ENCODE data around the gene ANKRD23.

ANKRD23 gene

GRCh38 chr2:96861074-96861473 lies 17.3 kb upstream of the ANKRD23 start:
- no peak for DNase-seq

DNA sequence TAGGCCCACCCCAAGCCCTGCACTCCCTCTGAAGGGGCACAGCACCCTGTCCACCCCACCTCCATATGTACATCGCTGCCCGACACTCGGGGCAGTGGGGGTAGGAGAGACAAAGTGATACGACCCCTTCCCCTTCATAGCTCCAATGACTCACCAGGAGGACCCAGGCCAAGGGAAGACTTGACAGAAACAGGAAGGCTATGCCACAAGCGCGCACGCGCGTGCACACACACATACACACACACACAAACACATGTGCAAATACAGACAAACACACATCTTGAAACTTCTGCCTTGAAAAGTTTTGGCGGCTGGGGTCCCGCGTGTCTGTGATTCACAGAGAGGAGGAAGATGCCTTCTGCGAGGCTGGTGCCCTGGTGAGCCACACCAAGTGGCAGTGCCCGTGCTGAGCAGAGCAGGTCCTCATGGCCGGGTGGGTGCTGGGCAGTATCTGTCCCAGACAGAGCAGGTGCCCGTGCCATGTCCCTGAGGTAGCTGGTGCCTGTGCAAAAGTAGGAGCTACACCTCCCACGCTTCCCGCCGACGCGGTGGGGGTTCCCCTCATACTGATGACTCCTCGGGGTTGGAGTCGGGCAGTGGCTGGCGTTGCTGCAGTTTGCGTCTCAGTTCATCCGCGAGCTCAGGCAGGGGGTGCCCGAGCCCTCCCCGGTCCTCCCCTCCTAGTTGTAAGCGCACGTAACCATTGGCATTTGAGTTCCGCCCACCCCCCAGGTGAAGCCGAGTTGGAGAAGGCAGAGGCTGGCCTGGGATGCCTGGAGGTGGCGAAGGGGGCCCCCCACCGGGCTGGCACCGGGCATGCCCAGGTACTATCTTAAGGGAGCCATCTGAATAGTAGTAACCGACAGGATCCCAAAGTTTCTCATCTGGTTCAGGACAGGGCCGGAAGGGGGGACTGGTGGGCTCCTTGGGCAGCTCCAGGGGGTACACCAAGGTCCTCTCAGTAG lies 16.5 kb upstream of the ANKRD23 start:
- DNase-seq = no peak

DNA sequence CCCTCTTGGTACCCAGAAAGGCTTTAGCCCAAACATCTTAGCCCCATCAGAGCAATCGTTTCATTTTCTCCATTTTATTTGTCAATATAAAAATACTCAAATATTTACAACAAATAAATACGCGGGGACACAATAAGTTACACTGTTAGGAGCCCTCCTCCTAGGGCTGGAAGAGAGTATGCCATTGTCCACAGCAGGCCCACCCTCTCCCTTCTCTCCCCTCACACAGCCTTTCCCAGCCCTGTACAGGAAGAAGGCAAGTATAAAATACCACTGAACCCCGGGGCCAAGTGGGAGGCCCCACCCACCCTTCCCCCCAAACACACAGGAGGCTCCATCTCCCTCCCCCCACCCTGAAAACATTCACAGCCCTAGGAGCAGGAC lies 15.9 kb upstream of the ANKRD23 start:
- no peak for DNase-seq

DNA sequence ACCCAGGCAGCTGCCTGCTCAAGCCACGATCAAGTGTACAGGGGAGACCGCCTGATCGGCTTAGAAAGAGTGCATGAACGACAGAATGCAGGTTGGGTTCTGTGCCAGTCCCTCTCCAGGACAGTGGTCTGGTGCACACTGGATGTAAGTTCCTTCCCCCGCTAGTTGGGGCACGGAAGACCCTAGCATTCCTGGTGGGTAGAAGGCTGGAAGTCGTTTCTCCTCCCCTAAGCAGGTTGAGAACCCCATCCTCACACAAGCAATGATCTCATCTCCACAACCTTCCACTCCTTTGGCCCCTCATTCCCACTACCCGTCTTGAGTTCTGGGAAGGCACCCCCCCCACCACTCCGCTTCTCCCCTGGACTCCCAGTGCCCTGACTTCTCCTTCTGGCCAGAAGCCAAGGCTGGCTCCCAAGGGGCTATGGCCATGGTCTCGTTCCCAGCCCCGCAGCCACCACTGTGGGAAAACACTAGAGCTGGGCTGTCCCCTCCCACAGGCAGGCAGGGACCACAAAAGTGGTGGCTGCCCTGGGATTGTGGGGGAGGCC lies 15.4 kb upstream of the ANKRD23 start:
- DNase-seq = no peak

DNA sequence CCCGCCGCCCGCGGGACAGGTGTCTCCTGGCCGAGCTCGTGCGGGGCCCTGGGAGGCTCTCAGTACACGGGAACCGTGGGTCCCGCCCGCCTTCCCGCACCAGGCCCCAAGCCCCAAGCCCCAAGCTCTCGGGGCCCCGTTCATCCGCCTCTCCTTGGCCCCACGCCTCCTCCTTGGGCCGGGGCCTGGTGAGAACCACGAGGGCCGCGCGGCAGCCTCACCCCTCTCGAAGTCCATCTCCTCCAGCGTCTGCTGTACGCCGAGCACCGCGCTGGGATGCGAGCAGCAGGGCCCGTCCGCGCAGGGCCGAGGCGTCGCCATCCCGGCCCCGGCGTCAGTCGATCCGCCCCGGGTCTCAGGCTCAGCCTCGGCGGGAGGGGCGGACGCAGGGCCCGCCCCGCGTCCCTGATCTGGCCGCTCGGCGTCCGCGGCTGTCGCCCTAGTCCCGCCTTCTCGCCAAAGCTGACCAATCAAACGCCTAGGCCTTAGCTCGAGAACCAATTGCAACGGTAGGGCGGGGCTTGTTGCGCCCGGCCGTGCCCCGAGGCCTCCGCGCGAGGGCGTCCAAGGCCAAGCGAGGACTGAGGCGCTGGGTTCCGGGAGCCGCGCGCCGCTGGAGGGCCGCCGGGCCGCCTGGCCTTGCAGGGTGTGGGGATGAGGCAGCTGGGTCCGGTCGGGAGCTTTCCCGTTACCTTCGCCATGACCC lies 14.0 kb upstream of the ANKRD23 start, which contains the start of gene ANKRD39:
Gene ANKRD39 (minus strand): TSS at position 350 of the 706 bp plus-strand sequence. CDS start 29 bp downstream, at position 321.
- peak; percentile 98 for DNase-seq

GRCh38 chr2:96856776-96857666 lies 13.2 kb upstream of the ANKRD23 start:
- peak; percentile 75 for DNase-seq

GRCh38 chr2:96853321-96853720 lies 9.5 kb upstream of the ANKRD23 start:
- DNase-seq = no peak

GRCh38 chr2:96852667-96853066 lies 8.8 kb upstream of the ANKRD23 start:
- no peak for DNase-seq

DNA sequence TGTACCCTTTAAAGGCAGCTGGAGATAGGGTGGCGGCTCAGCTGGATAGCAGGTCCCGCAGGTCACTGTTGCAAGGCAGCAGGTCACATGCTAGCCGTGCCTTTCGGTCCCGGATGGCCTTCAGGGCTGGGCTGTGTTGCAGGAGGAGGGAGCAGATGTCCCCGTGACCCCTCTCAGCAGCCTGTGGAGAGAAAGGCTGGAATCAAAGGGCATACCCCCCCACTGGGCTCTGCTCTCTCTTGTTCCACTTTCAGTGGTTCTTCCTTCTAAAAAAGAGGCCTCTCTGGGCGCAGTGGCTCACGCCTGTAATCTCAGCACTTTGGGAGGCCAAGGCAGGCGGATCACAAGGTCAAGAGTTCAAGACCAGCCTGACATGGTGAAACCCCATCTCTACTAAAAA lies 4.4 kb upstream of the ANKRD23 start:
- no peak for DNase-seq

DNA sequence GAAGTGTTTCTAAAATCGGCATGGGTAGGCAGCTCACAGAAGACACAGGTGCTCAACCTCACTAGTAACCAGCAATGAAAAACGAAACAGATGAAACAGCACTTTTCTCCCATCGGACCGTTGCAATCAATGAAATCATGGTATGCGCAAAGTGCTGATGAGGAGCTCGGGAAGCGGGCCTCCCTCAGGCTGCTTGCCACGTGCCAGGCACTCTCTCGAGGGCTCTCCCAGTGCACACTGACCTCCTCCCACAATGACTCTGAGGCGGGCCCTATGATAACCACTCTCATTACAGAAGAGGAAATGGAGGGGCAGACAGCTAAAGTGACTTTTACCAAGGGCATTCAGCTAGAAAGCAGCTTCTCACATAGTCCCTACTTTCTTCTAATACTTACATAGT lies 3.8 kb upstream of the ANKRD23 start:
- no peak for DNase-seq

- DNase-seq = no peak
Observed at GRCh38 chr2:96846825-96847224, 3.0 kb upstream of the ANKRD23 start.

GRCh38 chr2:96844405-96844808 lies 586 bp upstream of the ANKRD23 start:
- no peak for DNase-seq

- DNase-seq = peak; percentile 91
Observed at GRCh38 chr2:96842600-96842999, 1.2 kb downstream of the ANKRD23 start.

GRCh38 chr2:96841701-96842495 lies 1.9 kb downstream of the ANKRD23 start:
- DNase-seq = no peak

GRCh38 chr2:96839875-96840850 lies 3.7 kb downstream of the ANKRD23 start:
- no peak for DNase-seq

GRCh38 chr2:96839293-96839874 lies 4.4 kb downstream of the ANKRD23 start:
- no peak for DNase-seq

DNA sequence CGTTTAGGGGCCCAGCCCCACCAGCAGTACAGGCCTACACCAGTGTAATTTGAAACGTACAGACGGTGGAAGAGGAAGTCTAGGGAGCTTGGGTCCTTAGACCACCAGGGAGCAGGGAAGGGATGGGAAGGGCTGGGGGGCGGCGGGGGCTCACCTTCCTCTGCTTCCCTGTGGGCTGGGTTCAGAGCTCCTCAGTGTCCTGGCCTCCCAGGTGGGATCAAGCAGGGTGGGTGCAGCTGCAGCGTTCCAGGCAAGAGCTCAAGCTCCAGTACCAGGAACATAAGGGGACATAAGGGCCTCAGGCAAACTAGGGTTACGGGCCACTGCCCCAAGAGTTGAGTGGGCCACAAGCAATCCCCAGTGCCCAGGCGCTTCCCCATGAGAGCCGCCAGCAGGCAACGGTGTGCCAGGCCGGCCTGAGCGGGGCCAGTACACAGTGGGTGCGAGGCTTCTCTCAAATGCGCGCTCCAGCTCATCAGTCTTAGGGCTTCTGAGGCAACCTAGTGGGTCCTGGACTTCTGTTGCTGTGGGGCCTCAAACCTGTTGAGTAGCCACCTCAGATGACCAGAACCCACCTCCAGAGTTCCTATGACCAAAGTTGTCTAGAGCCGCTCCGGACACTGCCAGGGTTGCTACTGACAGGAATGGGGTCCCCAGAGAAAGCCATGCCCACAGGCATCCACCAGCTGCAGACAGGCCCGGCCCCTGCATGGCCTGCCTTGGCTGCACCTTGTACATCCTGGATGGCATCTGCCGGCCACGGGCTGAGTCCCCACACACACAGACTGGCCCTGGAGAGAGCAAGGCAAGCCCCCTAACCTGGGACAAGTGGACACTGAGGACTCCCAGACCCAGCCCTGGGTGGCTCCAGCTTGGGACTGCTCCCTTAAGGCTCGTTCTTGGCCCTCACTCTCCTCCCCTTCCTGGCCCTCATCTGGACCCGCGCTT lies 5.2 kb downstream of the ANKRD23 start:
- no peak for DNase-seq

DNA sequence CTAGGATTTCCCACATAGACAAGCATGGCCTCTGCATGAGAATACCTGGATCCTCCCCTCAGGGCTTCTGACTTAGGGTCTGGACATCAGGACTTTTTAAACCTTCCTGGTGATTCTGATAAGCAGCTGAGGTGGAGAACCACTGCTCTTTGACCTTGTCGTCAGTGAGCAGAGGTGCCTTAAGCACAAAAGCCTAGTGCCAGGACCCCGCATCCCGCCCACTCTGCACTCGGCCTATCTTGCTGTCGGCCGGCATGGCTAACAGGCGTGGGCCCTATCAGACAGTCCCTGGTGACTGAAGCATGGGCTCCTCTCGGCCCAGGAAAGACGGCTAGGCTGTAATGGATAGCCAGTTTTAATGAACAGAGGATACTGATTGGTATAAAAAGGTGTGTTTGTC lies 6.2 kb downstream of the ANKRD23 start:
- no peak for DNase-seq

GRCh38 chr2:96835830-96836229 lies 8.0 kb downstream of the ANKRD23 start:
- DNase-seq = no peak

Data from NCI-H146 (cell line).